SIG-M5 treated with dmso at 0.1 percent for 504 hours (cell line): ENCODE results near the gene GLT1D1.
"Not testable (repeated sequence)": the region's sequence is repeated elsewhere in the genome, so short reads cannot be mapped to it uniquely, and the experiment has no call there.

Experiments used
- DNase-seq: peaks from one replicate; lab custom pipeline; 2025; ENCODE audit not compliant: unreplicated experiment; lab: John Stamatoyannopoulos, UW

The GLT1D1 gene

DNA sequence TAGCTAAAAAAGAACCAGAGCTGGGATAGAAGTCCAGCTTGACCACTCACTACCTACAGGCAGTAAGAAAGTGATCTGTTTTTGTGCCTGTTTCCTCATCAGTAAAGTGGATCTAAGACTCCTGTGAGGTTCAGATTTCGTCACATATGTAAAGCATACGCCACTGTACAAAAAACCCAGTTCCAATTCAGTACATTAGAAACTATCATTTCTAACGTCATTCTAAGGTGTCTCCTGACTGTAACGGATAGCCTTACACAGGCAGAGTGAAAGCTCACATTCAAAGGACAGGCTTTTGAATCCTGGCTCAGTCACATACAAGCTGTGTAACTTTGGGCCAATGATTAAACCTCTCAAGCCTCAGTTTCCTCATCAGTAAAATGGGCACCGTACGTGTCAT lies 33.0 kb upstream of the GLT1D1 start:
- no peak for DNase-seq

GRCh38 chr12:128820723-128821432 lies 32.4 kb upstream of the GLT1D1 start:
- DNase-seq = peak; percentile 89

- no peak for DNase-seq
Observed at GRCh38 chr12:128823216-128823915, 29.9 kb upstream of the GLT1D1 start.

GRCh38 chr12:128823916-128824839 lies 29.1 kb upstream of the GLT1D1 start, which contains the start of gene SLC15A4:
SLC15A4 (minus strand) TSS chr12:128823958; CDS start chr12:128823943, 15 bp downstream.
- DNase-seq = peak; percentile 93

GRCh38 chr12:128825835-128826234 lies 27.4 kb upstream of the GLT1D1 start:
- no peak for DNase-seq

- no peak for DNase-seq
Observed at GRCh38 chr12:128827724-128828123, 25.6 kb upstream of the GLT1D1 start.

- peak; percentile 98 for DNase-seq
Observed at GRCh38 chr12:128829861-128830504, 23.3 kb upstream of the GLT1D1 start.

DNA sequence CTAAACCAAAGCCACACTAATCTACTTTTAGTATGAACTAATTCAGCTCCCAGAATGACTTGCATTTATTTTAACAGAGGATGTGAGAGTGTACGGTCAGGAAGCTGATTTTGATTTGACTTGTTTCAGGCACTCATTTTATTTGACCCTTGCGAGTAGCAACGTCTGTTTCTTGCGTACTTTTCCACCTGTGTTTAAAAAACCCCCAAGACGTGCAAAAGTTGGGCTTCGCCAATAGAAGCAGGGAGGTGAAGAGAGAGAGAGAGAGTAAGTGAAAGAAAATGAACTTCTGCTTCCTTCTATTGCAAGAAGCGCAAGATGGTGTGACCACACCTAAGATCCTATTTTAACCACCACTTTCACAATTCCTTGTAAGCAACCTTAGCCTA lies 22.8 kb upstream of the GLT1D1 start:
- peak; percentile 93 for DNase-seq

DNA sequence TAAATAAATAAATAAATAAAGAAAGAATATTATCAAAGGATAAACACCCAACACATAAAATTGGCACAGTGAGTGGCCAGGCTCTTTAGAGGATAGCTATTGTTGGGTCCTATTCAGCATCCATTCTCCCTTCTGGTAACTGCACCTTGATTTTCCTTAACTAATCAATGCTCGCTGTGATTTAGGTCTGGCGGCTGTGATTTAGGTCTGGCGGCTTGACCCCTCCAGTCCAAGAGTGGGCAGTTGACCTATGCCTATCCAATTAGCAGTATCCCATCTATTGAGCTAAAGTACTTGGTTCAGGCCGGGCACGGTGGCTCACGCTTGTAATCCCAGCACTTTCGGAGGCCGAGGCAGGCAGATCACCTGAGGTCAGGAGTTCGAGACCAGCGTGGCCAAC lies 19.9 kb upstream of the GLT1D1 start:
- DNase-seq = no peak

- DNase-seq = not testable (repeated sequence)
Observed at GRCh38 chr12:128839885-128840284, 13.4 kb upstream of the GLT1D1 start.

DNA sequence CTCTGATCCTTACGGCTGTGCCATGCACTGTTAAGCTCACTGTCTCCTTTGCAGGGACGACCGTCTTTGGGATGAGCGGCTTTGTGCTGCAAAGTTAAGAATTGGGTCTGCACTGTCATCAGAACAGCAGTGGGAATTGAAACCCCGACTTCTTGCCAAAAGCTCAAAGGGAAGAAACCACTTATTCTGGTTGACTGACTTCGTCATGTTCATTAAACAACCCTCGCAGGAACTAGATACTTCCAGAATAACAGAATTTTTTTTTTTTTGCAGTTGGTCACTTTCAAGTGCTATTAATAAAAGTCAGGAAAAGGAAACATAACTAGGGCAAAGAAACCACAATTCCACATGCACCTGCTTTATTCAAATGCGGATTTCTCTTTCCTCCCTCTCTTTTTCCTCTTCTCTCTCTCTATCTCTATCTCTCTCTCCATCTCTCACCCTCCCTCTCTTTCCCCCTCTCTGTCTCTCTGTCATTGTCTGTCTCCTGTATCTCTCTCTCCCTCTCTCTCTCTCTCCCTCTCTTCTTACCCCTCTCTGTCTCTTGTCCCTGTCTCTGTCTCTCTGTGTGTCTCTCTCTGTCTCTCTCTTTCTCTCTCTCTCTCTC lies 12.3 kb upstream of the GLT1D1 start:
- peak; percentile 65 for DNase-seq

GRCh38 chr12:128842579-128842978 lies 10.7 kb upstream of the GLT1D1 start:
- DNase-seq = no peak

DNA sequence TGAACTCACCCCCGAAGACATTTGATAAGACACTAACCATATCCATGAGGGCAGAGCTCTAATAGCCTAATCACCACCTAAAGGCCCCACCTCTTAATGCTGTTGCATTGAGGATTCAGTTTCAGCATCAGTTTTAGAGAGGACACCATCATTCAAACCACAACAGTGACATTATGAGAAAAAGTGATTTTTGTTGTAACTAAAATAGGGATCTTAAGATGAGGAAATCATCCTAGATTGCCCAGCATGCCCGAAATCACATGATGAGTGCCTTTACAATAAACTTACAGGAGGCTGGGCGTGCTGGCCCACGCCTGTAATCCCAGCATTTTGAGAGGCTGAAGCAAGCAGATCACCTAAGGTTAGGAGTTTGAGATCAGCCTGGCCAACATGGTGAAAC lies 9.7 kb upstream of the GLT1D1 start:
- DNase-seq = peak; percentile 53

DNA sequence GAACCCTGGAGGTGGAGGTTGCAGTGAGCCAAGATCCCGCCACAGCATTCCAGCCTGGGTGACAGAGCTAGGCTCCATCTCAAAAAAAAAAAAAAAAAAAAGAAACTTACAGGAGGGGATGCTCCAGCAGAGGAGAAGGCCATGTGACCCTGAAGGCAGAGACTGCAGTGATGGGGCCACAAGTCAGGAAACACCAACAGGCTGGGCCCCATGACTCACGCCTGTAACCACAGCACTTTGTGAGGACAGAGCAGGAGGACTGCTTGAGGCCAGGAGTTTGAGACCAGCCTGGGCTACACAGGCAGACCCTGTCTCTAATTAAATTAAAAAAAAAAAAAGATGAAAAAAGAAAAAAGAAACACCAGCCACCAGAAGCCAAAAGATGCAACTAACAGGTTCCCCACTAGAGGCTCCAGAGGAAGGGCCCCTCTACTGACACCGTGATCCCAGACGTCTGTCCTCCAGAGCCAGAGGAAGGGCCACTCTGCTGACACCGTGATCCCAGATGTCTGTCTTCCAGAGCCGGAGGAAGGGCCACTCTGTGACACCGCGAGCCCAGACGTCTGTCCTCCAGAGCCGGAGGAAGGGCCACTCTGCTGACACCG lies 9.1 kb upstream of the GLT1D1 start:
- DNase-seq = peak; percentile 83

DNA sequence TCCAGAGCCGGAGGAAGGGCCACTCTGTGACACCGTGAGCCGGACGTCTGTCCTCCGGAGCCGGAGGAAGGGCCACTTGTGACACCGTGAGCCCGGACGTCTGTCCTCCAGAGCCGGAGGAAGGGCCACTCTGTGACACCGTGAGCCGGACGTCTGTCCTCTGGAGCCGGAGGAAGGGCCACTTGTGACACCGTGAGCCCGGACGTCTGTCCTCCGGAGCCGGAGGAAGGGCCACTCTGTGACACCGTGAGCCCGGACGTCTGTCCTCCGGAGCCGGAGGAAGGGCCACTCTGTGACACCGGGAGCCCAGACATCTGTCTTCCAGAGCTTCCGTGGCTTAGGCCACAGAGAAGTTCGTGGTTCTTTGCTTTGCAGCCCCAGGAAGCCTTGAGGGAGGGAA lies 6.6 kb upstream of the GLT1D1 start:
- DNase-seq = not testable (repeated sequence)

DNA sequence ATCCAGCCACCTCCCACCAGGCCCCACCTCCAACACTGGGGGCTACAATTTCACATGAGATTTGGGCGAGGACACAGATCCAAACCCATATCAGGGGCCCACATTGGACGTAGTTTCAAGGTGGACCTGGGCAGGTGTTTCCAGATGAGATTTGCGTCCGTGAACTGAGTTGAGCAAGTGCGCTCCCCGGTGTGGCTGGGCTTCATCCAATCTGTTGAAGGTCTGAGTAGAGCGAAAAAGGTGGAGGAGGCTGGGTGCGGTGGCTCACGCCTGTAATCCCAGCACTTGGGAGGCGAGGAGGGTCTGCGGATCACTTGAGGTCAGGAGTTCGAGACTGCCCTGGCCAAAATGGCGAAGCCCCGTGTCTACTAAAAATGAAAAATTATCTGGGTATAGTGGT lies 4.9 kb upstream of the GLT1D1 start:
- DNase-seq = no peak

DNA sequence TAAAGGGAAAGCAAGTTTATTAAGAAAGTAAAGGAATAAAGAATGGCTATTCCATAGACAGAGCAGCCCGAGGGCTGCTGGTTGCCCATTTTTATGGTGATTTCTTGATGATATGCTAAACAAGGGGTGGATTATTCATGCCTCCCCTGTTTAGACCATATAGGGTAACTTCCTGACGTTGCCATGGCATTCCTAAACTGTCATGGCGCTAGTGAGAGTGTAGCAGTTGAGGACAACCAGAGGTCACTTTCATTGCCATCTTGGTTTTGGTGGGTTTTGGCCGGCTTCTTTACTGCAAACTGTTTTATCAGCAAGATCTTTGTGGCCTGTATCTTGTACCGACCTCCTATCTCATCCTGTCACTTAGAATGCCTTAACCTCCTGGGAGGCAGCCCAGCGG lies 3.5 kb upstream of the GLT1D1 start:
- DNase-seq = not testable (repeated sequence)

- DNase-seq = no peak
Observed at GRCh38 chr12:128850400-128850799, 2.9 kb upstream of the GLT1D1 start.

- DNase-seq = not testable (repeated sequence)
Observed at GRCh38 chr12:128851429-128851828, 1.8 kb upstream of the GLT1D1 start.

DNA sequence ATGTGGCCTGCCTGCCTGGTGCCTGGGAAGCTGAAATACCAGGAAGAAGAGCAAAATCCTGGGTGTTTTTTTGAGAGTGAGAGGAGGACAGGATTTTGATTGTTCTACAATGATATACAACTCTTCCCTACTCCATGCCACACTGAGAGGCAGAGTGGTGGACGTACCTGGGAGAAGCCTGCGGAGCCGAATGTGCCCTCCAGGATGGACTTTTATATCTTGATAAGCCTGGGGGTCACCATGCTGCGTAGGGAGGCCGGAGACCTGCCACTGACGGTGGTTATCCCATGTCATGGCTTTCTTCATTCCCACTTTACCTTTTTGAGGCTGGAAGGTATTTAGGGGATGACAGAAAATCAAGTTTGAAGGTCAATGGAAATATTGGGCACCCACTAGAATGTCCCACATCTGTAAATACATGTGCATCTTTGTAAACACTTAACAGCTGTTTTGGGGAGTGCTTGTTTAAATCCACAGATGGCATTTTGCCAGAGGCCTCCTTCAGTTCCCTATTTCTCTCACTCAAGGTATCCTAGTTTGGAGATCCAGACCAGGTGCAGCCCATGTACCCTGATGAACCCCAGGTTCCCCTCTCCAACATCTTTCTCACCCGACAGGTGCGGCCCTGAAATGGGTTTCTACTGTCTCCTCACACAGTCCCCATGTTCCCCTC lies 1.1 kb upstream of the GLT1D1 start:
- no peak for DNase-seq
